SJCRH30 (cell line): Measurements from ENCODE around the gene STON1. TPM values are rescaled to one million over a fixed set of nuclear protein-coding genes. Genes with fewer than 3 reads are reported as not detected.
"Not testable (repeated sequence)": the region's sequence is repeated elsewhere in the genome, so short reads cannot be mapped to it uniquely, and the experiment has no call there.

Source experiments
- DNase-seq, 2 experiments: peaks; one replicate each; pipeline ENCODE4 v3.0.0-alpha.2; 2015 to 2020
- H3K27ac ChIP-seq: fragments of 250-450 bp; sonication (Bioruptor Pico); 2 replicates; pipeline ENCODE4 v1.5.1; 2020; ENCODE audit warnings: mild to moderate bottlenecking, moderate library complexity
- H3K27me3 ChIP-seq: fragments of 250-450 bp; sonication (Bioruptor Pico); 2 replicates; pipeline ENCODE4 v1.5.1; 2020; ENCODE audit warnings: mild to moderate bottlenecking, moderate library complexity
- H3K36me3 ChIP-seq: fragments of 250-450 bp; sonication (Bioruptor Pico); 2 replicates; pipeline ENCODE4 v1.5.1; 2020; ENCODE audit warnings: mild to moderate bottlenecking, moderate library complexity
- H3K4me1 ChIP-seq: fragments of 250-450 bp; sonication (Bioruptor Pico); 2 replicates; pipeline ENCODE4 v1.5.1; 2020; ENCODE audit warnings: mild to moderate bottlenecking, moderate library complexity
- H3K4me3 ChIP-seq: fragments of 250-450 bp; sonication (Bioruptor Pico); 2 replicates; pipeline ENCODE4 v1.5.1; 2020; ENCODE audit warnings: mild to moderate bottlenecking, moderate library complexity
- H3K9me3 ChIP-seq: fragments of 250-450 bp; sonication (Bioruptor Pico); replicated peaks from 2 replicates; pipeline ENCODE4 v1.5.1; 2020; ENCODE audit warnings: mild to moderate bottlenecking, moderate library complexity
- total RNA-seq: library from RNA; depleted of rRNA; stranded (reverse); fragments of >200 nt; shearing (Covaris generic); gene quantifications from 2 replicates; pipeline ENCODE4 v1.2.3, GENCODE V29; 2014

The STON1 gene
- total RNA-seq, 1 experiment from 2014 or later = 13.7 TPM

DNA sequence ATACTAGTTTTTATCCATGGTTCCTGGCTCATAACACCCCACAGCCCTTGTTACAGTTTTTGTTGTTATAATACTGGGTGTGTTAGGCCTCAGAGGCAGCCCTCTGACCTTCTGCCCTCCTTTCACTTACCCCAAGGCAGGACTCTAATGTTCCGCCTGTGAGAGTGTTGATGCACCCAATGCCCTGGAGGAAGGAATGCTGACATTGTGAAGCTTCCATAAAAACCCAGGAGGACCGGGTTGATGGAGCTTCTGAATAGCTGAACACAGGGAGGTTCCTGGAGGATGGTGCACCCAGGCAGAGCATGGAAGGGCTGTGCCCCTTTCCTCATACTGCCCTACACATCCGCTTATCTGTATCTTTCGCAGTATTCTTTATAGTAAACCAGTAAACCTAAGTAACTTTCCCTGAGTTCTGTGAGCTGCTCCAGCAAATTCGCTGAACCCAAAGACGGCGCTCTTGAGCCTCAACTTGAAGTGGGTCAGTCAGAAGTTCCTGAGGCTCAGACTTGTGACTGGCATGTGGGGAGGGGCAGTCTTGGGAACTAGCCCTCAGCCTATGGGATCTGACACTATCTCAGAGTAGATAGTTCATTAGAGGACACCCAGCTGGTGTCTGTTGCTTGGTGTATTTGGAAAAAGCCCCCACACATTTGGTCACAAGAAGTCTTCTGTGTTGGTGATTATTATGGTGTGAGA lies 10.4 kb downstream of the STON1 start:
- Histone ChIP-seq H3K27me3 (no peaks in the 10 kb centered on the region), H3K36me3 (no peaks in the 10 kb centered on the region), H3K4me1 (no peaks in the 10 kb centered on the region), H3K27ac (no peak overlapping the region), H3K9me3 (no peaks in the 10 kb centered on the region), H3K4me3 (no peak overlapping the region)
- DNase-seq = no peak

DNA sequence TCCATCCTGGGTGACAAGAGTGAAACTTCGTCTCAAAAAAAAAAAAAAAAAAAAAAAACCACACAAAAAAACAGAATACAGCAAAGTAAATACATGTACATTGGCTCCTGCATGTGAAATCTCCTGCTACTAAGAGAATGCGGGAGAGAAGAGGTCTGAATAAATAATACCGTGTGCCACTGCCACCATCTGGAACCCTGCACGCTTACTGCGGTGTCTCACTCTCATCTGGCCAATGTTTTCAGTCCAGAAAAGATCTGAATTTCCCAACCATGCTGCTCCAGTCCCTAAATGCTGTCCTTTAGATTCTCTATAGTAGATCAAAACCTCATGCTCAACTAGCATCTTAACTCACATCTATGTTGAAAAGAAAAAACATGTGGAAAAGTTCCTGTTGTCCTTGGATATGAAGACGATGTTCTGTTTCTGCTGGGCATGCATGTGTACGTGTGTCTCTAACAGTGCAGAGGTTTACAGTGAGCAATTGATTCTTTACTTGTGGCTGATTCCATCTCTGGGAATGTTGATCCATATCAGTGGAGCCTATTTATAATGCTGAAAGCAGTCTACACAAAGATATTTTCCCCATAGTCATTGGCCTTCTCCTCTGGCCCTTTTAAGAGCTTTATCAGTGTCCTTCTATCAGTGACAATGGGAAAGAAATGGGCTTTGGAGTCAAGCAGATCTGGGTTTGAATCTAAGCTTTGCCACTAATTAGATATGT lies 11.9 kb downstream of the STON1 start:
- H3K9me3 ChIP-seq = no peaks in the 10 kb centered on the region
- no peaks in the 10 kb centered on the region for H3K36me3 ChIP-seq
- no peak for DNase-seq
- no peaks in the 10 kb centered on the region for H3K27me3 ChIP-seq
- H3K4me1 ChIP-seq = no peaks in the 10 kb centered on the region
- H3K27ac ChIP-seq = no peak overlapping the region
- no peak overlapping the region for H3K4me3 ChIP-seq

DNA sequence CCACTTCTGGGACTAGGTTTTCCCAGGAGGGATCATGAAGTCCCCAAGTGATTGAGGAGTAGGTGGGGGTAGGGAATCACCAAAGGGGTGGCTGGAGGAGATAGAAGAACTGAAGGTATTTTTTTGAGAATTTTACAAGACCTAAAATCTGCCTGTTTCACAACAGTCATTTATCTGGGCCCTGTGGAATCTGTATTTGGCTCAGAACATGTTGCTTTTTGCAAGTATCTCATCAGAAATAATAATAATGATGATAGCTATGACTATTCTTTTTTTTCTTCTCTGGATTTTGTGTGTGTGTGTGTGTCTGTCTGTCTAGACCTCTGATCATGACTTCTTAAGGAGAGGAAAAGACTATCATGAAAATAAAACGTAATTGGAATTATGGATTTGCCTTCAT lies 13.9 kb downstream of the STON1 start:
- Histone ChIP-seq H3K4me3 (no peak overlapping the region), H3K27ac (no peak overlapping the region), H3K36me3 (no peaks in the 10 kb centered on the region), H3K4me1 (no peaks in the 10 kb centered on the region), H3K9me3 (no peaks in the 10 kb centered on the region), H3K27me3 (no peaks in the 10 kb centered on the region)
- DNase-seq = no peak

DNA sequence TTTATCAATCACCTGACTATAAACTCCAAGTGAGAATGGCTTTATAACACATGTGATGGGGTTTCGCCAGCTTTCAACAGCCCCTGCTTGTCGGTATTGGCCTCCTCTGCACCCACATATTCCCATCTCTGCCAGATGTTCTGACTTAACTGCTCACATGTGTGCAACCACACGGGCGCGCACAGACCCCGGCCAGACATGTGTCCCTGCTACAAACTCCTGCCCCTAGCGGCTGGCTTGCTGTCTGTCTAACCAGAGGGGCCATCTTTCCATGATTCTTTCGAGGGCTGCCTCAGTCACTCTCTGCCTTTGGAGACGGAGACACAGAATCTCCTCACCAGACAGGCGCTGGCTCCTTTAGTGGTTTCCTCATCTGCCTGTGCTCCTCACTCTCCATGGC lies 15.3 kb downstream of the STON1 start:
- no peaks in the 10 kb centered on the region for H3K4me1 ChIP-seq
- no peak overlapping the region for H3K27ac ChIP-seq
- H3K4me3 ChIP-seq = no peak overlapping the region
- no peak for DNase-seq
- no peaks in the 10 kb centered on the region for H3K36me3 ChIP-seq
- H3K9me3 ChIP-seq = no peaks in the 10 kb centered on the region
- no peaks in the 10 kb centered on the region for H3K27me3 ChIP-seq

DNA sequence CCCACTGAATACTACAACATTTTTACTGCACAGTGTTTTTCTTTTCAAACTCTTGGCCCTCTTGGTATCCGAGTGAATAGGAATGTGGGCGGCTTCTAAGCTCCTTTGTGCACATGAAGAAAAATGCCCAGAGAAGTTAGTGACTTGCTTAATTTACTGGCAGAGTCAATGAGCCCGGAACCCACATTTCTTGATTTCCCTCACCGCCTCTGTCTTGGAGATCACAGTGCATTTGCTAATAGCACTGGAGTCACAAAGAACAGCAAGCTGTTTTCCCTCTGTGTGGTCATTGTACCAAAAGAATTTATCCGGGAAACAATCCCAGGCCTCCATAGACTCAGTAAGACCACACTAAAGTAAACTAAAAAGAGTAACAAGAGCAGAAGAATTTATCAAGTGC lies 18.9 kb downstream of the STON1 start:
- DNase-seq = no peak
- H3K27ac ChIP-seq = no peak overlapping the region

DNA sequence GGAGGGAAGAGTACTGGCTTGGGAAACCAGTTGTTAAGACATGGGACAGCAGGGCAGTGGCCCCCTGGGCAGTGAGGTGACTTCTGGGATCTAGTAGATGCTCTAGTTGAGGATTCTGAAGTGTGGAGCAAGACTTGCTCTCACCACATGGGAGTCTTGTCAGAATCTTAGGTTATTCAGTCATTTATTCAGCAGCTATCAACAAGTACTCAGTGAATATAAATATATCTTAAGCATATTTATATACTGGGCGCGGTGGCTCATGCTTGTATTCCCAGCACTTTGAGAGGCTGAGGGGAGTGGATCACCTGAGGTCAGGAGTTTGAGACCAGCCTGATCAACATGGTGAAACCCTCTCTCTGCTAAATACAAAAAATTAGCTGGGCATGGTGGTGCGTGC lies 20.0 kb downstream of the STON1 start:
- DNase-seq = no peak
- Histone ChIP-seq H3K4me3 (no peak overlapping the region), H3K9me3 (no peaks in the 10 kb centered on the region), H3K4me1 (no peaks in the 10 kb centered on the region), H3K36me3 (no peaks in the 10 kb centered on the region; the same call in 1 of the 2 replicates), H3K27ac (no peak overlapping the region), H3K27me3 (no peaks in the 10 kb centered on the region)

More for the DNA sequence above, 18.9 kb downstream of the STON1 start:
- Histone ChIP-seq H3K9me3 (no peaks in the 10 kb centered on the region), H3K27me3 (no peaks in the 10 kb centered on the region), H3K4me3 (no peak overlapping the region), H3K4me1 (no peaks in the 10 kb centered on the region), H3K36me3 (no peaks in the 10 kb centered on the region; the same call in 1 of the 2 replicates)

DNA sequence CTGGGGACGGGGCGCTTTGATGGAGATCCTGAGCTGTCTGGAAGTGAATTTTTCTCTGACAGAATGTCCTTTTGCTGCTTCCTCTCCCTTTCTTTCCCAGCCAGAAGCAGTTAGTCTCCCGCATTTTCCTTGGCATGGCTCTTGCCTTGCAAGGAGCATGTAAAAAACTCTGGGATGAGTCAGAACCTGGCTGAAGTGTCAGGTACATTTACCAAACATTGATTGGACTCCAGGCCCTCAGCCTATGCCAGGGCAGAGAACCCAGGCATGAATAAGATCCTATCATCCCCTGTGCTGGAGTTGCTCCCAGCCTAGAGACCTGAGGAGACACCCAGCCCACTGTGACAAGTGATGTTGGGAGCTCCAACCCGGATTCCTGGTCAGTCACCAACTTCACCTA lies 21.6 kb downstream of the STON1 start:
- Histone ChIP-seq H3K36me3 (no peaks in the 10 kb centered on the region; the same call in 1 of the 2 replicates), H3K27me3 (no peaks in the 10 kb centered on the region), H3K27ac (no peak overlapping the region), H3K4me1 (no peaks in the 10 kb centered on the region), H3K4me3 (no peak overlapping the region), H3K9me3 (no peaks in the 10 kb centered on the region)
- DNase-seq = no peak

DNA sequence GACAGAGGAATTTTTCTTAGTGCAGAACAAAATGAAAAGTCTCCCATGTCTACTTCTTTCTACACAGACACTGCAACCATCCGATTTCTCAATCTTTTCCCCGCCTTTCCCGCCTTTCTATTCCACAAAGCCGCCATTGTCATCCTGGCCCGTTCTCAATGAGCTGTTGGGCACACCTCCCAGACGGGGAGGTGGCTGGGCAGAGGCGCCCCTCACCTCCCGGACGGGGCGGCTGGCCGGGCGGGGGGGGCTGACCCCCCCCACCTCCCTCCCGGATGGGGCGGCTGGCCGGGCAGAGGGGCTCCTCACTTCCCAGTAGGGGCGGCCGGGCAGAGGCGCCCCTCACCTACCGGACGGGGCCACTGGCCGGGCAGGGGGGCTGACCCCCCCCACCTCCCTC lies 25.1 kb downstream of the STON1 start:
- not testable (repeated sequence) for H3K4me1 ChIP-seq, H3K36me3 ChIP-seq, DNase-seq, H3K27me3 ChIP-seq, H3K4me3 ChIP-seq, H3K9me3 ChIP-seq, H3K27ac ChIP-seq

DNA sequence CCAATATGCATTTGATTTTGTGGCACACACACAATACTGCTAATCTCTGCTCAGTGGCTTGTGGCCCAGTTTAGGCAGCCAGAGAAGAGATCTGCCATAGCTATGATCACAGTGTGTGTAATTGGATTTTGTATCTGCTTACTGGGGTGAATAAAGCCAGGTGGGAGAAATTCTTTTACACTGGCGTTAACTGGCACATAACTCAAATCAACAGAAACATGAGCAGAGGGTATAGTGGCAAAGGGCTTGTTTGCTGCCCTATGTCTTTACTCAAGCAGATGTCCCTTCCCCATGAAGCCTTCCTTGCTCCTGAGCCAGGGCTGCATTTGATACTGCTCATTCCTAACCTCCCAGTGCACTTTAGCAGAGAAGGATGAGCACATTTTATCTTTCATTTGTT lies 28.5 kb downstream of the STON1 start:
- Histone ChIP-seq H3K4me1 (peaks cover 15% of the 10 kb centered on the region), H3K9me3 (no peaks in the 10 kb centered on the region), H3K27me3 (no peaks in the 10 kb centered on the region), H3K4me3 (no peak overlapping the region), H3K27ac (no peak overlapping the region), H3K36me3 (no peaks in the 10 kb centered on the region)
- no peak for DNase-seq

DNA sequence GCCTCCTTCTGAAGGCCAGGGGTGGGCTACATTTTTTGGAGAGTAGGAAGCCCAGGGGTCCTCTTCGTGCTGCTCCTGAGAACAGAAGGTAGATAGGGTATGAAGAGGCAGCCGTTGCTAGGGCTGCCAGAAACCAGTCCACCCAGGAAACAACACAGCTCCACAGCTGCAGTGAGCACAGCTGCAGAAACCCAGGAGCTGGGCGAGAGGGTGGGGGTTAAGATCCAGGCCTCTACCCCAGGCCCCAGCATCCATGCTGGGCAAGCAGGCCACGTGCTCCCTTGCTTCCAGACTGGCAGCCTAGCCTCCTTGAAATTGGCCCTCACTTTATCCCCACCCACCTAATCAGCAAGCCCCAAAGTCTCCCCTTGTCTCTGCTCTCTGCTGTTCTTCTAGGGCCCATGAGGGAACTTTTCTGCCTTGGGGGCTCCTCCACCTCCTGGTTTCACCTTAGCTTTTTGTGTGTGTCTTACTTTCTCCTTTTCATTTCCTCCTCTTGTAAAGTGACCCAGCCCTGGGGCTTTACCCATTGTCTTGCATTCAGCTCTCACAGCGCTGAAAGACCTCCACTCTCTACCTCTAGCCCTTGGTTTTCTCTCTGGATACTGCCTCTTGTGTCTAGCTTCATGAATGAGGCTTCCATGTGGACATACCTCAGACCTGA lies 30.7 kb downstream of the STON1 start:
- no peaks in the 10 kb centered on the region for H3K27me3 ChIP-seq
- DNase-seq = peak; percentile 60 to 72
- H3K36me3 ChIP-seq = no peaks in the 10 kb centered on the region
- H3K4me3 ChIP-seq = no peak overlapping the region
- peaks cover 15% of the 10 kb centered on the region for H3K4me1 ChIP-seq
- no peaks in the 10 kb centered on the region for H3K9me3 ChIP-seq
- peak overlapping the region; percentile 24; the same call in 1 of the 2 replicates for H3K27ac ChIP-seq

DNA sequence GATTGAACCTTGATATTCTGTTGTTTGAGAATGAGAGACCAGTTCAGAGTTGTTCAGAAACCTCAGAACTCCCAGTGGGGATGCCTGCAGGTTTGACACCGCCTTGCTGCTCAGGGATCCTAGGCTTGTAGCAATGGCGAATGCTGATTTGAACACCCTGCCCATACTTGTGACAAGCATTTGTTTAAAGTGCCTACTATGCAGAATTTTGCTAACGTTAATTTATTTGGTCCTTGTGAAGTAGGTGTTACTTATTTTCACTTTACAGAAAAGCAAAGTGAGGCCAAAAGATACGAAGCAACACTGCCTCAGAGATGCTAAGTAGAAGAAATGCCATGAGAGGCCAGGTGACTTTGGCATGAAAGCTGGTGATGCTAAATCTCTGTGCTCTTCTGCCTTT lies 32.3 kb downstream of the STON1 start:
- H3K36me3 ChIP-seq = no peaks in the 10 kb centered on the region
- H3K27me3 ChIP-seq = no peaks in the 10 kb centered on the region
- H3K27ac ChIP-seq = no peak overlapping the region
- H3K9me3 ChIP-seq = no peaks in the 10 kb centered on the region
- H3K4me1 ChIP-seq = peaks cover 15% of the 10 kb centered on the region
- no peak for DNase-seq
- no peak overlapping the region for H3K4me3 ChIP-seq

DNA sequence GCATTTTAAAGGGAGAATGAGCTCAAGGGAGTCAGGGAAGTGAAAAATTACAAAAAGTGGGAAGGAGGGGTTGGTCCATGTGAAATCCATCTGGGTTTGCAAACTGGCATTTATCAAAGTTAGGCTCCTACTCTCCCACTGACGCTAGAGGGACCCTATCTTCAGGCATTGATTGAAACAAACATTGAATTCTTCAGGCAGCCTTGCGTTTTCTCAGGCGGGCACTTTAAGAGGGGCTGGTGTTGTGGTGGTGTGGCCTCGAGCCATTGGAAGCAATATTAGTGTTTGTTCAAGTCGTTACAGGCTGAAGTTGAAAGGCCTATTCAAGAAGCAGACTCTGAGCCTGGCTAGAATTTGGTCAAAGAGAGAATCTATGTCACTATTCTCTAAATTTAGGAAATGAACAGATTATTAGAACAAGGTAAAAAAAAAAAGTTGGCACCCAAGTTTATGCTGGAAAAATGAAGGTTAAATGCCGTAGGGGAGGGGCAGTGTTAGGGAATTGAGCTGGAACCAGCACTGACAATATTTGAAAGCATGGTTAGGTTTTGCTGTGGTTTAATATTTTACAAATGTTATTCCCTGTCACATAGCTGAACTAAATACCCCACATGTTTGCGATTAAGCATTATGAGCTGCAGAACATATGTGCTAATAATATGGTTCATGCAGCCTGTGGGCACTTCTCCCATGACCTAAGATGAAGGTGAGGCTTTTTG lies 36.8 kb downstream of the STON1 start:
- DNase-seq = no peak

DNA sequence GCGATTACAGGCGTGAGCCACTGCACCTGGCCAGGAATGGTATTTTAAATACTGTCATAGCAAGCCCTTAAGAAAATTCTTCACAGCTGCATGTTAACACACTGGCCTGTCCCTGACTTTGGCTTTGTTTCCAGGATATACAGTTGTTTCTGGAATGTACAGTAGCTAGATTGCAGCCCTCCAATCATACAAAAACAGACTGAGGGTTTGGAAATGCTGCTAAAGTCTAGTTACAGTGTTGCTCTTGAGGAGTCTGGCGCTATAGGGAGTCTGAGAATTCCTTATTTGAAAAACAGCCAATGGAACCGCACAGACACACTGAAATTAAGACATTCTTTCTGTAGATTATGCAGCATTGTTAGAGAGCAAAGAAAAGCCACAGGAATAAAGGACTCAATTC lies 37.7 kb downstream of the STON1 start:
- DNase-seq = no peak
- 0 out of 2 replicates have a peak, but pooled peaks cover 3% of the 10 kb centered on the region for H3K4me1 ChIP-seq
- no peaks in the 10 kb centered on the region for H3K27me3 ChIP-seq
- H3K36me3 ChIP-seq = no peaks in the 10 kb centered on the region
- H3K4me3 ChIP-seq = no peak overlapping the region
- no peak overlapping the region for H3K27ac ChIP-seq
- H3K9me3 ChIP-seq = no peaks in the 10 kb centered on the region

More for the DNA sequence above, 36.8 kb downstream of the STON1 start:
- Histone ChIP-seq H3K36me3 (no peaks in the 10 kb centered on the region), H3K27me3 (no peaks in the 10 kb centered on the region), H3K4me3 (no peak overlapping the region), H3K27ac (no peak overlapping the region), H3K4me1 (0 out of 2 replicates have a peak, but pooled peaks cover 3% of the 10 kb centered on the region), H3K9me3 (no peaks in the 10 kb centered on the region)

DNA sequence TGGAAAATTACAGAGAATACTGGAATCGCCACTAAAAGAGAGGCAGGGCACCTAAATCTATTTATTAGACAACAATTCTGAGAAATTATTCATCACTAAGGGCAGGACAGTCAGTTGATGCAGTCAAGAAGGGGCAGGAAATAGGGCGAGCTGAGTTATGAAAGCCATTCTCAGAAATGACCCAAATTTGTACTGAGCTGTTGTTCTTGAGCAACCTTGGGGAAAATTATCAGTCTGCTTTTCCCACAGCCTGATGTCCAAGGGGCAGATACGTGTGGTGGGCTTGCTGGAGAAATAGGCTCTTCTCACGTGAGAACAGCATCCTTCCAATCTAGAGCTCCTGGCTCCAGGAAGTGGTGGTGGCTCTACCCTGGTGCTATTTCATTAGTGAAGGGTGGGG lies 38.6 kb downstream of the STON1 start:
- H3K27ac ChIP-seq = no peak overlapping the region
- H3K36me3 ChIP-seq = no peaks in the 10 kb centered on the region
- H3K9me3 ChIP-seq = no peaks in the 10 kb centered on the region
- H3K27me3 ChIP-seq = no peaks in the 10 kb centered on the region
- 0 out of 2 replicates have a peak, but pooled peaks cover 3% of the 10 kb centered on the region for H3K4me1 ChIP-seq
- no peak for DNase-seq
- H3K4me3 ChIP-seq = no peak overlapping the region

DNA sequence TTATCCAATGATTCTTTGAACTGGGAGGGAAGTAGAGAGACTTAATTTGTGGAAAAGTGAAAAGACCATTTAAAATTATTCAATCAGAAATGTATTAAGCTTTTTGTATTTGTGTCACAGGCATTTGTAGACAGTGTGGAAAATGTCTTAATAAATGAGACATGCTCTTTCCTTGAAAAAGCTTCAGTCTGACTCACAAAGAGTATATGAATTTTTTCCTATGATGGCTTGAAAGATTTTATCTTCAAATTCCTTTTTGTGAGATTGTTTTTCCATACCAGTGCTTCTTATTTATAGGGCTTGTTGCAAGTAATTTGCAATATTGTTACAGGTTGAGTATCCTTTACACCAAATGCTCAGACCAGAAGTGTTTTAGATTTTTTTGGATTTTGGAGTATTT lies 39.5 kb downstream of the STON1 start:
- Histone ChIP-seq H3K27me3 (no peaks in the 10 kb centered on the region), H3K4me3 (no peak overlapping the region), H3K9me3 (no peaks in the 10 kb centered on the region), H3K36me3 (no peaks in the 10 kb centered on the region), H3K27ac (no peak overlapping the region), H3K4me1 (0 out of 2 replicates have a peak, but pooled peaks cover 3% of the 10 kb centered on the region)
- no peak for DNase-seq
